T-helper 9 cell (primary cell): ENCODE results near the gene TMEM200A.
A peak's percentile ranks its signal among the peaks of the same experiment; 100 is the strongest.
"Not testable (repeated sequence)": the region's sequence is repeated elsewhere in the genome, so short reads cannot be mapped to it uniquely, and the experiment has no call there.

Experiments used
- DNase-seq: peaks from one replicate; pipeline ENCODE4 v3.0.0-alpha.2; 2020
- total RNA-seq, 2 donors: gene quantifications; one replicate each; lab custom pipeline; 2026; lab: John Stamatoyannopoulos, UW

TMEM200A gene
- total RNA-seq, result 3.1 to 30.6 reads per million in 2 donors

DNA sequence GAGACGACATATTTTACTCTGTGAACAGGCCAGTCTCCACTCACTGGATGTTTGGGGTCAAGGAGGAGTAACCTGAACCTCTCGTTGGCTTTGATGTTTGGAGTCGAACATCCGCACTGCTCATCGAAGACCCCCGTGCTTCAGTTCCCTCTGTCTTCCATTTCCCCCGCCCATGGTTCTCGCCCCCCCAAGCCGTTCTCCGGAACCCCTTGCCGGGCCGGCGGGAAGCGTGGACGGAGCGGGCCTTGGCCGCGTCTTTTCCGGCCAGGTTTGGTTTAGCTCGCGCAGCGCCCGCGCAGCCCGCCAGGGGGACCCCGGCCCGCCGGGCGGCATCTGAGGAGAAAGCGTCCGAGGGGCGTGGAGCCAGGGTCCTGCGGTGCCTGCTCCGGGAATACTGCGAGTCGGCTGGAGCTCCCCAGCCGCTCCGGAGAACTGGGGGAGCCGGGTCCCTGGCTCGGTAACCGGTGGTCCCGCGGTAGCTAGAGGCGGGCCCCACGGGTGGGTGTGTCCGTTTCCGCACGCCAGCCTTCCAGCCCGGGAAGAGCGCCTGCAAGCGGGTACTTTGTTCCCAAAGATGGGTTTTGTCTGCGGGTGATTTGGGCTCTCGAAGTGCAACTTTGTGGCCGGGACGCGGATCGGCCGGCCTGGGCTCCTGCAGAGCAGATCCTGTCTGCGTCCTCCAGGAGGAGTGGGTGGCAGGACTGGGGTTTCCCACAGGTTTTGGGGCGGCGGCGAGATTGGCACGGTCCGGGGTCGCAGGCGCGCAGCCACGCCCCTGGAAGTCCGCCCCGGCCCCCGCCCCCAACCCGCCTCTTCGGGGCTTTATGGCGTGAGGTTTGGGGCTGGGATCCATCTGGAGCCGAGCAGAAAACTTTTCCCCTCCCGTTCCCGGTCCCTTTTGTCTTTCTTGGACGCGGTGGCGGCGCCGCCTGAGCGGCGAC, at the start of gene TMEM200A:
Gene TMEM200A (plus strand): TSS at position 852 of the 941 bp plus-strand sequence. CDS start 74,406 bp downstream, outside the sequence.
- DNase-seq, result peak; percentile 32

DNA sequence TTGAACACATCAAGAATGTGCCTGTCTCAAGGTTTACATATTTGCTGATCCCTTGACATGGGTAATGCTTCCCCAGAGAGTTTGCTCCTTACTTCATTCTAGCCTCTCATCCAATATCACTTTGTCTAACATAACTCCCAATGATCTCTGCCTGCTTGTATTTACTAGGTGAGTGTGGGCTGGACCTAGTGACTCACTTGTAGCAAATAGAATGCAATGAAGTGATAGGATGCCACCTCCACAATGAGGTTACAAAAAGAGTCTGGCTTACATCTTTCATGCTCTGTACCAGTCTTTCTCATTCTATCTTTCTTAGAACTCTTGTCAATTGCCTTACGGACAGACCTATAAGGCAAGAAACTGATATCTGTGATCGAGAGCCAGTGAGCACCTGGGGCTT, 44.9 kb upstream of the TMEM200A start:
- no peak for DNase-seq

- peak; percentile 27 for DNase-seq
Observed at GRCh38 chr6:130322673-130323268, 43.0 kb upstream of the TMEM200A start.

GRCh38 chr6:130324657-130325056, 41.2 kb upstream of the TMEM200A start:
- DNase-seq, result no peak

- no peak for DNase-seq
Observed at GRCh38 chr6:130326496-130326895, 39.3 kb upstream of the TMEM200A start.

- DNase-seq, result no peak
Observed at GRCh38 chr6:130337534-130337933, 28.3 kb upstream of the TMEM200A start.

DNA sequence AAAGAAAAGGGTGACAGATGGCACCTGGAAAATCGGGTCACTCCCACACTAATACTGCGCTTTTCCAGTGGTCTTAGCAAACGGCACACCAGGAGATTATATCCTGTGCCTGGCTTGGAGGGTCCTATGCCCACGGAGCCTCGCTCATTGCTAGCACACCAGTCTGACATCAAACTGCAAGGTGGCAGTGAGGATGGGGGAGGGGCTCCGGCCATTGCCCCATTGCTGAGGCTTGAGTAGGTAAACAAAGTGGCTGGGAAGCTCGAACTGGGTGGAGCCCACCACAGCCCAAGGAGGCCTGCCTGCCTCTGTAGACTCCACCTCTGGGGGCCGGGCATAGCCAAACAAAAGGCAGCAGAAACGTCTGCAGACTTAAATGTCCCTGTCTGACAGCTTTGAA, 19.5 kb upstream of the TMEM200A start:
- DNase-seq, result not testable (repeated sequence)

- no peak for DNase-seq
Observed at GRCh38 chr6:130354322-130354721, 11.5 kb upstream of the TMEM200A start.

GRCh38 chr6:130355572-130355971, 10.2 kb upstream of the TMEM200A start:
- no peak for DNase-seq

DNA sequence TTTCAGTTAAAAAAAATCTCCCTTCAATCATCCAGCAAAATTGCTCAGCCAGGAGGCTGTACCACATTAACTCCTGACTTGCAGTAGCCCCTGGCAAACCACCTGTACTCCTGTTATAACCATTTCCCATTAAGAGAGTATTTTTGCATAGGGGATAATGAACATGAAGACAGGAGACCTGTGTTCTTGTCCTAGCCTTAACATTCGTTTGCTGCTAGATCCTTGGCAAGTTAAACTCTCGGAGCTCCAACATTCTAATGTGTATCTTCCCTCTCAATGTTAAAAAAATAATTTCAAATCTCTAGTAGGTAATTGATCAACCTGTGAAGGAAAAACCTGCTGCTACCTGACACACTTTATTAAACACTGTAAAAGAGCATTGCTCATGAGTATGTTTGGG, 8.4 kb upstream of the TMEM200A start:
- DNase-seq, result no peak

- DNase-seq, result no peak
Observed at GRCh38 chr6:130359736-130360135, 6.1 kb upstream of the TMEM200A start.

DNA sequence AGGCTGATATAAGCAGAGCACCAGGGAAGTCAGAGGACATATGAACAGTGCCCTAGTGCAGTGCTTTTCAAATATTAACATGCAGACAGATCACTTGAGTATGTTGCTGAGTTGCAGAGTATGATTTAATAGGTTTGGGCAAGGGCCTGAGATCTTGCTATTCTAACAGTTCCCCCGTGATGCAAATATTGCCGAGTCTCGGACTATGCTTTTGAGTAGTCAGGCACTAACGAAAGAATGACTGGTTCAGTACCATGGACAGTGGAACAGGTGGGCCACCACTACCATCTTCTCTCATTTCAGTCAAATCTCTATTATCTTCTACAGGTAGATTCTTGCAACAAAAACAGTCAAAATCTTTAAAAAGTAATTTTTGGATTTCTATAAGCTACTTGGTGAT, 3.7 kb upstream of the TMEM200A start:
- no peak for DNase-seq

- DNase-seq, result no peak
Observed at GRCh38 chr6:130364224-130364780, 1.5 kb upstream of the TMEM200A start.

- peak; percentile 28 for DNase-seq
Observed at GRCh38 chr6:130366107-130367005, 539 bp downstream of the TMEM200A start.

DNA sequence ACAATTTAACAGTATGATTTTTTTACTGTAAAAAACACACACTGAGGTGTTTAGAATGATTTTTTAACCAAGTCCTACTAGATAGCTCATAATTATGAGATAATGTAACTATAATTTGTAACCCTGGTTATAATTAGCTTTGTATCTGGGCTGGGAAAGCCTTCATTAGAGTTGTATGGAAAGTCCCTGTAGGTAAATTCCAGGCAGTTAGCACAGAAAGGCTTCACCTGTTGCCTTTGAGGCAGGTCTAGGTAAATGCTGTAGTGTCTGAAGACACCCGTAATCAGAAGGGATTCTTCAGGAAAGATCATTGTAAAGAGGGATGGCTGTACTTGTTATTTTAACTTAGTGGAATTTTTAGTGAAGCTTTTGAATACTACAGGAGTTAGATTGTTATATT, 1.9 kb downstream of the TMEM200A start:
- DNase-seq, result no peak

DNA sequence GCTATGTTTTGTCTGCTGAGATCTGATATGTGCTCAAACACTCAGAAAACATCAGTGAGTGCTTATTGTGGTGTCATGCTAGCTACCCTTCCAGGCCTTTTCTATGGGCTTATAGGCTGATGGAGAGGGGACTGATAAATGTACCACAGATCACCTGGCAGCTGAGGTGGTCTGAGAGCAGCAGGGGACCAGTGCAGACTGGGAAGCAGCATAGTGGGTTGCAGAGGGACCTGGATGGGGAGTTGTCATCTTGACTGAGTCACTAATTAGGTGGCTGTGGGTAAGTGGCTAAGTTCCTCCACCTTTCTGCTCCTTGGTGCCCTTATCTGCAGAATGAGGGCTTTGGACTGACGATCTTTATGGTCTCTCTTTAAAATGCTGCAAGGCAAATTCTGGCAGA, 2.8 kb downstream of the TMEM200A start:
- no peak for DNase-seq

DNA sequence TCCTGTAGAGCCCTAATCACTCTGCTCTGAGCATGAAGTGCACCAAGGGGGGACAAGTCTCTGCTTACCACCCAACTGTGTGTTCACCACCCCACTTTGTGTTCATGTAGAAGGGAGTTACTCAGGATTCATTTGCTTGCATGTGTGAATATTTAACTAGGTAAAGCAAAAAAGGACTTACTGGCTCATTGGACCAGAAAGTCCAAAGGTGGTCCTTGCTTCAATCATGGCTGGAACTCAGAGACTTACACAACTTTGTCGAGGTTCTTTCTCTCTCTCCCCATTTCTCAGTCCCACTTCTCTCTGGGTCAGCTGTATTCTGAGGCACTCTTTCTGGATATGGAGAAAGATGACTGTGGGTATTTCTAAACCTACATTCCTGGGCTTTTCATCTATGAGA, 4.0 kb downstream of the TMEM200A start:
- no peak for DNase-seq

- DNase-seq, result no peak
Observed at GRCh38 chr6:130371921-130372420, 6.2 kb downstream of the TMEM200A start.

DNA sequence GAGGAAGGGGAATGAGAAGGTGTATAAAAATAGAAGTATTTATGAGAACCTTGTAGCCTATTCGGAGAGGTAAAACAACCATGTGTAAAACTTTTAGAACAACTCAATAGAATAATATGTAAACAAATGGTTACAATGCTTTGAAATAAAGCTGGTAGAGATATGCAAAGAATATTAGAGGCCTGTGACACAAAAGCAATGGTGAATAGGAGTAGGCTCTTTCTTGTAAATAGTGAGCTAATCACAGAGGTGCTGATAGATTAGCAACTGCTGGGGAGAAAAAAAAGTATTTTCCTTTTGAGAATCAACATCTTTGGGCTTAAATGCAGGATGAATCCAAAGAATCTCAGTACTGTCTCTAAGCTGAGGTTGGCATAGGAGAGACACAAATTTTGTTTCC, 7.0 kb downstream of the TMEM200A start:
- DNase-seq, result no peak

GRCh38 chr6:130373992-130374391, 8.2 kb downstream of the TMEM200A start:
- DNase-seq, result no peak

DNA sequence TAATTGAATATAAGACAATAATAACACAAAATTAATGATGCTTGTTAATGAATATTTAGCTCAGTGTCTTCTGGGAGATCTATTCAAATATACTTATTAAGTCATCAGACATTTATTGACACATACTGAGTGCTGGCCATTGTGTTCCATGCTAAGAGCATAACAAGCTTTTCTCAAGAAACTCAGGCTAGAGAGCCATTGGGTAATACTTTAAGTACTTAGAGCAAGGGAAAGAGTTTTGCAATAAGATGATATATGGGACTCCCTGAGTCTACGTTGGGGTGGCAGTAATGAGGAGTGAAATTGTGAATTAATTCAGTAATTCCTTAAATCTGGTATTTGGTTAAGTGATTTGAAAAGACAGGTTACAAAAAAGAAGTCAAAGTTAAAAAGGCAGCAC, 11.1 kb downstream of the TMEM200A start:
- DNase-seq, result no peak

DNA sequence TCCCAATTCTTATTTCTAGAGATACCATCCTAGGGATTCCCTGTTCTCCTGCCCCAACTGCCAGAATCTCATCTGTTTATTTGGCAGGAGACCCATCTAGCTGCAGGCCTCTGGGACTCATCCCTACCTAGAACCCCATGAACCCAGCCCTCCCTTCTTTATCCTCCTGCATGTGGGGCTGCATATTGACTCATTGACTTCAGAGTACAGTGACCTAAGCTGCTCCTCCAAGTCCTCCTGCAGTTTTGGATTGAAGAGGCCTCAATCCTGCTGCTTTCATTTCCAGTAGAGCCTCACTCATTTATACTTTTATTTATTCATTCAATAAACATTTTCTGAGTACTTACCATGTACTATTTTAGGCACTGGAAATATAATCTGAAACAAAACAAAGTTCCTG, 11.6 kb downstream of the TMEM200A start:
- no peak for DNase-seq

DNA sequence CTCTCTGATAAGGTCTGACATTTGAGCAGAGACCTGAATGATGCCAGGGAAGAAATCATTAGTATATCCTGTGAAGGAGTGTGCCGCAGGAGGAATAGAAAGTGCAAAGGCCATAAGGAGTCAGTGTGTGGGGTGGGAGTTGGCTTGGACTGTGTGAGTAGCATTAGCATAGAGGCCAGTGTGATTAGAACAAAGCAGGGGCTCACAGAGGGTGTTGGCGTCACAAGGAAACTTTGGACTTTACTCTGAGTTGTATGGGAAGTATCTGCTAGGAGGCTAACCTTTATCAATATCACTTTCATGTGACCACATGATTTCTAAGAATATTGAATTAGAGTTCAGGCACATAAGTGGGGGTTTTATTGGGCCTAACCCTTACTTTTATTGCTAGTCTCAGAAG, 12.1 kb downstream of the TMEM200A start:
- no peak for DNase-seq
